ENCODE data around the gene SYNGR3. TPM values are rescaled to one million over a fixed set of nuclear protein-coding genes. Genes with fewer than 3 reads are reported as not detected.

SYNGR3 gene
- total and polyA plus RNA-seq, 2 of the 13 experiments (the other 11 are each of a cell fraction or from before 2014, with no cell fraction given) = 0.97 to 5.7 TPM

DNA sequence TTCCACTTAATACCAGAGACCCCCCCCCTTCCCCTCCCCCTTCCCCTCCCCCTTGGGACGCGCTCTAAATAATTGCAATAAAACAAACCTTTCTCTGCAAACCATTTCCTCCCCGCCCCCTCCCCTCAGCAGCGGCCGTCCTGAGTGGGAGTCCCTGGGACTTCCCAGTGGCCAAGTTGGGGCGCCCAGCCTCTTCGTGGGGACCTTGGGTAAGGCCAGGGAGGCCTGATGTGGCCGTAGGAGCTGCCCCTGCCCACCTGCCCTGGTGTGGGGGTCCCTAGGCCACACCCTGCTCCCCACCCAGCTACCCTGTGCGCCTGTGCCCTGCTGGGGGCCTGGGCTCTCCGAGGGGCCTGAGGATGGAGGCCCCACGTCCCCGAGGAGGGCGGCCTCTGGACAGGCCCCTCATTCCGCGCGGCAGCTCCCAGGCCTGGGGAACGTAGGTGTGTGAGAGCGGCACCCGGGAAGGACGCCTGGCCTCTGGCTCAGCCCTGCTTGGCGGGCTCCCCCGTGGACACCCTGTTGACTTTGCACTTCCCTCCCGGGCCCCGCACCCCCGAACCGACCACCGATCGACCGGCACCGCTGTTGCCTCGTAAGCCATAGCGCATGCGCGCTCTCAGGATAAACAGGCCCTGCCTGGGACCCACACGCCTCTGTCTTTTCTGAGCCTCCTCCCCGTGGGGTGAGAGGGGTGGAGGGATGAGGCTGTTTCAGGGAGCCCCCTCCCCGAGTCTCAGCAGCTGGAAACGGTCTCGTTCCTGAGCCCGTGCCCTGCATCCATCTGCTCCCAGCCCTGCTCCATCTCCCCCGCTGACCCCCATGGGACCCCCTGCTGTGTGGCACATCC is 48.8 kb downstream of the SYNGR3 start (continued):
- no peak for TF ChIP-seq KLF11 (CRISPR knock-in tag; IDR thresholded peaks at IDR 0.05)
- no peak for TF ChIP-seq TEAD2 (CRISPR knock-in tag; IDR thresholded peaks at IDR 0.05)
- peak; percentile 8 for TF ChIP-seq RBM39 (IDR thresholded peaks at IDR 0.05; ENCODE audit: low read depth, low read length, poor library complexity, severe bottlenecking)
- peak; percentile 35; the same call in 1 of the 2 replicates for TF ChIP-seq ZMYM4 (CRISPR knock-in tag; IDR thresholded peaks at IDR 0.05)
- TF ChIP-seq, protein P1, sequence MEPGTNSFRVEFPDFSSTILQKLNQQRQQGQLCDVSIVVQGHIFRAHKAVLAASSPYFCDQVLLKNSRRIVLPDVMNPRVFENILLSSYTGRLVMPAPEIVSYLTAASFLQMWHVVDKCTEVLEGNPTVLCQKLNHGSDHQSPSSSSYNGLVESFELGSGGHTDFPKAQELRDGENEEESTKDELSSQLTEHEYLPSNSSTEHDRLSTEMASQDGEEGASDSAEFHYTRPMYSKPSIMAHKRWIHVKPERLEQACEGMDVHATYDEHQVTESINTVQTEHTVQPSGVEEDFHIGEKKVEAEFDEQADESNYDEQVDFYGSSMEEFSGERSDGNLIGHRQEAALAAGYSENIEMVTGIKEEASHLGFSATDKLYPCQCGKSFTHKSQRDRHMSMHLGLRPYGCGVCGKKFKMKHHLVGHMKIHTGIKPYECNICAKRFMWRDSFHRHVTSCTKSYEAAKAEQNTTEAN (CRISPR knock-in tag; conservative IDR thresholded peaks at IDR 0.05) = no peak
- TF ChIP-seq ZNF720 (CRISPR knock-in tag; IDR thresholded peaks at IDR 0.05) = no peak
- TF ChIP-seq, protein P2, sequence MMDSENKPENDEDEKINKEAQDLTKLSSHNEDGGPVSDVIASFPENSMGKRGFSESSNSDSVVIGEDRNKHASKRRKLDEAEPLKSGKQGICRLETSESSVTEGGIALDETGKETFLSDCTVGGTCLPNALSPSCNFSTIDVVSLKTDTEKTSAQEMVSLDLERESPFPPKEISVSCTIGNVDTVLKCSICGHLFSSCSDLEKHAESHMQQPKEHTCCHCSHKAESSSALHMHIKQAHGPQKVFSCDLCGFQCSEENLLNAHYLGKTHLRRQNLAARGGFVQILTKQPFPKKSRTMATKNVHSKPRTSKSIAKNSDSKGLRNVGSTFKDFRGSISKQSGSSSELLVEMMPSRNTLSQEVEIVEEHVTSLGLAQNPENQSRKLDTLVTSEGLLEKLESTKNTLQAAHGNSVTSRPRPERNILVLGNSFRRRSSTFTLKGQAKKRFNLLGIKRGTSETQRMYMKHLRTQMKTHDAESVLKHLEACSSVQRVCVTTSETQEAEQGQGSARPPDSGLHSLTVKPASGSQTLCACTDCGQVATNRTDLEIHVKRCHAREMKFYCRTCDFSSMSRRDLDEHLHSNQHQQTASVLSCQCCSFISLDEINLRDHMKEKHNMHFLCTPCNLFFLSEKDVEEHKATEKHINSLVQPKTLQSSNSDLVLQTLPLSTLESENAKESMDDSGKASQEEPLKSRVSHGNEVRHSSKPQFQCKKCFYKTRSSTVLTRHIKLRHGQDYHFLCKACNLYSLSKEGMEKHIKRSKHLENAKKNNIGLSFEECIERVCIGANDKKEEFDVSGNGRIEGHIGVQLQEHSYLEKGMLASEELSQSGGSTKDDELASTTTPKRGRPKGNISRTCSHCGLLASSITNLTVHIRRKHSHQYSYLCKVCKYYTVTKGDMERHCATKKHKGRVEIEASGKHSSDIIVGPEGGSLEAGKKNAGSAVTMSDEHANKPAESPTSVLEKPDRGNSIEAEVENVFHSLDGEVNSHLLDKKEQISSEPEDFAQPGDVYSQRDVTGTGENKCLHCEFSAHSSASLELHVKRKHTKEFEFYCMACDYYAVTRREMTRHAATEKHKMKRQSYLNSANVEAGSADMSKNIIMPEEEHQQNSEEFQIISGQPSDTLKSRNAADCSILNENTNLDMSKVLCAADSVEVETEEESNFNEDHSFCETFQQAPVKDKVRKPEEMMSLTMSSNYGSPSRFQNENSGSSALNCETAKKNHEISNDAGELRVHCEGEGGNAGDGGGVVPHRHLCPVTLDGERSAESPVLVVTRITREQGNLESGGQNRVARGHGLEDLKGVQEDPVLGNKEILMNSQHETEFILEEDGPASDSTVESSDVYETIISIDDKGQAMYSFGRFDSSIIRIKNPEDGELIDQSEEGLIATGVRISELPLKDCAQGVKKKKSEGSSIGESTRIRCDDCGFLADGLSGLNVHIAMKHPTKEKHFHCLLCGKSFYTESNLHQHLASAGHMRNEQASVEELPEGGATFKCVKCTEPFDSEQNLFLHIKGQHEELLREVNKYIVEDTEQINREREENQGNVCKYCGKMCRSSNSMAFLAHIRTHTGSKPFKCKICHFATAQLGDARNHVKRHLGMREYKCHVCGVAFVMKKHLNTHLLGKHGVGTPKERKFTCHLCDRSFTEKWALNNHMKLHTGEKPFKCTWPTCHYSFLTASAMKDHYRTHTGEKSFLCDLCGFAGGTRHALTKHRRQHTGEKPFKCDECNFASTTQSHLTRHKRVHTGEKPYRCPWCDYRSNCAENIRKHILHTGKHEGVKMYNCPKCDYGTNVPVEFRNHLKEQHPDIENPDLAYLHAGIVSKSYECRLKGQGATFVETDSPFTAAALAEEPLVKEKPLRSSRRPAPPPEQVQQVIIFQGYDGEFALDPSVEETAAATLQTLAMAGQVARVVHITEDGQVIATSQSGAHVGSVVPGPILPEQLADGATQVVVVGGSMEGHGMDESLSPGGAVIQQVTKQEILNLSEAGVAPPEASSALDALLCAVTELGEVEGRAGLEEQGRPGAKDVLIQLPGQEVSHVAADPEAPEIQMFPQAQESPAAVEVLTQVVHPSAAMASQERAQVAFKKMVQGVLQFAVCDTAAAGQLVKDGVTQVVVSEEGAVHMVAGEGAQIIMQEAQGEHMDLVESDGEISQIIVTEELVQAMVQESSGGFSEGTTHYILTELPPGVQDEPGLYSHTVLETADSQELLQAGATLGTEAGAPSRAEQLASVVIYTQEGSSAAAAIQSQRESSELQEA (CRISPR knock-in tag; IDR thresholded peaks at IDR 0.05; ENCODE audit: not compliant biosample characterization) = no peak
- TF ChIP-seq FOXA1 (IDR thresholded peaks at IDR 0.05) = no peak
- peak; percentile 47 for TF ChIP-seq FOXA1 (CRISPR knock-in tag; IDR thresholded peaks at IDR 0.05)
- TF ChIP-seq ZSCAN21 (CRISPR knock-in tag; IDR thresholded peaks at IDR 0.05; ENCODE audit: borderline replicate concordance) = no peak
- no peak for TF ChIP-seq ZNF33B (CRISPR knock-in tag; IDR thresholded peaks at IDR 0.05)
- no peak for TF ChIP-seq SRF (IDR thresholded peaks at IDR 0.05; ENCODE audit: low read depth, low read length)
- peak; percentile 37; the same call in 1 of the 2 replicates for TF ChIP-seq ZFX (CRISPR knock-in tag; IDR thresholded peaks at IDR 0.05; ENCODE audit: low read depth)
- TF ChIP-seq ZFP90 (CRISPR knock-in tag; IDR thresholded peaks at IDR 0.05; ENCODE audit: borderline replicate concordance) = no peak
- TF ChIP-seq ELF4 (CRISPR knock-in tag; IDR thresholded peaks at IDR 0.05; ENCODE audit: borderline replicate concordance) = no peak
- TF ChIP-seq DNMT3B (CRISPR knock-in tag; conservative IDR thresholded peaks at IDR 0.05) = no peak
- 0 out of 2 replicates have a peak, but pooled peaks have one; percentile 39 for TF ChIP-seq NCOA1 (CRISPR knock-in tag; IDR thresholded peaks at IDR 0.05)
- TF ChIP-seq GABPA (IDR thresholded peaks at IDR 0.05; ENCODE audit: low read depth, low read length) = no peak
- no peak for TF ChIP-seq GABPA (CRISPR knock-in tag; IDR thresholded peaks at IDR 0.05; ENCODE audit: low read depth)
- no peak for TF ChIP-seq GABPB1 (CRISPR knock-in tag; IDR thresholded peaks at IDR 0.05)

Data from HepG2 (cell line).